ENCODE results near the gene TMEM185A.
"Not testable (repeated sequence)": the region's sequence is repeated elsewhere in the genome, so short reads cannot be mapped to it uniquely, and the experiment has no call there.

Gene TMEM185A

GRCh38 chrX:149619662-149620061 lies 11.9 kb downstream of the TMEM185A start:
- DNase-seq (ENCODE audit: low read depth) = not testable (repeated sequence)

GRCh38 chrX:149618871-149619270 lies 12.7 kb downstream of the TMEM185A start:
- DNase-seq (ENCODE audit: low read depth) = no peak

GRCh38 chrX:149611623-149612175 lies 19.9 kb downstream of the TMEM185A start:
- no peak for DNase-seq (ENCODE audit: low read depth)

DNA sequence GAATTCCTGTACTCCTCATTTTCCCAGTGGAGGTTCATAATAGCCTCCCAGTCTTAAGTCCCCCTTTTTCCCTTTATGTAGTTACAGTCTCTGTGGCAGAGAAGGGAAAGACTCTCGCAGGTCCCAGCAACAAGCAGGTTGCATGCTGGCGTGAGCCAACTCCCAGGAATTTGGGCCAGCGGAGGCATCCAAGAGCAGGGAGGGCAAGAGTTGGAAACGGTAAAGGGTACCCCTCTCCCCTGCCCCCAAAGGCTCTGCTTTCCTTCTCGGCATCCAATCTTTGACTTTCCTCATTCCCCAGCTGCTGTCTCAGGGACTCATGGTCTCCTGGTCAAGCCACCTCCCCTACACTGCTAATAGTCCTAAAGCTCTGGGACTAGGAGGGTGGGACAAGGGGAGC lies 21.1 kb downstream of the TMEM185A start:
- no peak for DNase-seq (ENCODE audit: low read depth)

DNA sequence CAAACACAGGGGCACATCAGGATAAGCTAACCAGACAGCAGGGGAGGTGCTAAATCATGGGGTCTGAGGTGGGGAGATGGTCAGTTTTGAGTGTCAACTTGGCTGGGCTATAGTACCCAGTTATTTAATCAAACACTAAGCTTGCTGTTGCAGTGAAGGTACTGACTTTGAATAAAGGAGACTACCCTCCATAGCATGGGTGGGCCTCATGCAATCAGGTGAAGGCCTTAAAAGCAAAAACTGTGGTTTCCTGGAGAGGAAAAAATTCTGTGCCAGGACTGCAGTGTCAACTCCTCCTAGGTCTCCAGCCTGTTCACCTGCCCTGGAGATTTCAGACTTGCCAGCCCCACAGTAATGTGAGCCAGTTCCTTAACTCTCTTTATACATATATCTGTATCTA lies 23.9 kb downstream of the TMEM185A start:
- DNase-seq (ENCODE audit: low read depth) = no peak

DNA sequence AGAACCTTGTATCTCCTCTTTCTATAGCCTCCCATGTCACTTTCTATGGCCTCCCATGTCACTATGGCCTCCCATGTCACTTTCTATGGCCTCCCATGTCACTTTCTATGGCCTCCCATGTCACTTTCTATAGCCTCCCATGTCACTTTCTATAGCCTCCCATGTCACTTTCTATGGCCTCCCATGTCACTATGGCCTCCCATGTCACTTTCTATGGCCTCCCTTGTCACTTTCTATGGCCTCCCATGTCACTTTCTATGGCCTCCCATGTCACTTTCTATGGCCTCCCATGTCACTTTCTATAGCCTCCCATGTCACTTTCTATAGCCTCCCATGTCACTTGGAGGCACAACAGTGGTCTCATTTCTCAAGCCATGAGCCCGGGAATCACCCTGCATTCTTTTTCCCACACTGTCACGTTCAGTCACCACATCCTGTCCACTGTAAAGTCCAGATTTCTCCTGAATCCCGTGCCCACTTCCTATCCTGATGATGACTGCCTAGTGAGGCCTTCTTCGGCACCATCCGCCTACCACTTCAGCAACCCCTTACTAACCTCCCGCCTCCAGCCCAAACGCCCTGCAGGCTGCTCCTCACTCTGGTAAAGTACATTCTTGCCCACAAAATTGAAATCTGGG lies 26.2 kb downstream of the TMEM185A start:
- DNase-seq (ENCODE audit: low read depth) = not testable (repeated sequence)

DNA sequence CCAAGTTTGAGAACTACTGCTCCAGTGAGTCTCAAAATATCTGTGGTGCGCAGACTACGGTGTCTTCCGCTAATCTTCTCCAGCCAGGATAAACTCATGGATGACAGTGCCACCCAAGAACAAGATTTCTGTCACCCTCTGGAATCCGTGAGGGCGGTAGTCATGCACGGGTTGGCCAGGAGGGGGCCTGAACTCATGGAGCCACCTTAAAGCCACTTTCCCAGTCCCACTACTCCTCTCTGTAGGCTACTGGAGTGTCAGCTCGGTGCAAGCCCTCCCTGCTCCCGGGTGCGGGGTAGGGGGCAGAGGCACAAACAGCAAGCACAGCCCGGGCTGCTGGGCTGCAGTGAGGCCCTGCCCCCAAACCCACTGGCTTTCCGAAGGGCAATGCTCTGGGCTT lies 33.0 kb downstream of the TMEM185A start:
- DNase-seq (ENCODE audit: low read depth) = not testable (repeated sequence)

GRCh38 chrX:149595943-149596342 lies 35.6 kb downstream of the TMEM185A start:
- DNase-seq (ENCODE audit: low read depth) = not testable (repeated sequence)

- DNase-seq (ENCODE audit: low read depth) = not testable (repeated sequence)
Measured at GRCh38 chrX:149595214-149595613, 36.4 kb downstream of the TMEM185A start, which contains the start of gene HSFX2. TSS of gene HSFX2 (minus strand) at chrX:149595314. CDS start at chrX:149594700, 614 bp downstream.

- not testable (repeated sequence) for DNase-seq (ENCODE audit: low read depth)
Measured at GRCh38 chrX:149590993-149591392, 40.6 kb downstream of the TMEM185A start.

DNA sequence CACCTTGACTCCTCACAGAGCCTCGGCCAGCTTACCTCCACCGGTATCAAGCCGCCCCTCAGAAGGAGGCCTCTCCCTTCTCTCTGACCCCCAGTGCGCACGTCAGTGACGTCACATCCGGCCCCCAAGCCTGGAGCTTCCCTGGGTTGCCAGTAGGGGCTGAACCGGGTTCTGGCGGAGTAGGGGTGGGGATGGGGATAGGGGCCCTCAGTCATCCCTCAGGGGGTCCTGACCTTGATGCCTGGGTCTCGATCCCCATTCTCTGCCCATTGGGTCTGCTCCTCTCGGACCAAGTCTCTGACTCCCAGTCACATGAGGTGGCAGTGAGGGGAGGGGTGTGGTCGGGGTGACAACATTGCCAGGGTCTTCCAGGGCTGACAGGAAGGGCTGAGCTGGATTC lies 44.2 kb downstream of the TMEM185A start, which contains the start of gene MAGEA9B:
MAGEA9B (minus strand) TSS at position 101 of the 400 bp plus-strand sequence. CDS start 4,280 bp downstream, outside the sequence.
- not testable (repeated sequence) for DNase-seq (ENCODE audit: low read depth)

DNA sequence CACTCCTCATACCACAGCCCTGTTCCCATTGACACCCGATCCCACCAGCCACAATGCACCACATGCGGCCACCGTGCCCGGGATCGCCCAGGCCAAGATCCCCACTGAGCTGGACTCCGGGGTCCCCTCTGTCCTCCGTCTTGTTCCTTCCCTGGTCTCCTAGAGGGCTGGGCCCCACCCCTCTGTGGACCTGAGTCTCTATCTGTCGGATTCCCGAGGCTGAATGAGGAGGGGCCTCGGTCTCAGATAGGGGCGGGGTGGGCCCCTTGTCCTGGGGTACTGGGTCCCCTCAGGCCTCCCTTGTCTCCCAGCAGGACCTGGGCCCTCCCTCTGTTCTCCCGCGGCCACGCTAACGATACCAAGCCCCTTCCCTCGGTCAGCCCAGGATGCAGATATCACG lies 46.0 kb downstream of the TMEM185A start:
- not testable (repeated sequence) for DNase-seq (ENCODE audit: low read depth)

DNA sequence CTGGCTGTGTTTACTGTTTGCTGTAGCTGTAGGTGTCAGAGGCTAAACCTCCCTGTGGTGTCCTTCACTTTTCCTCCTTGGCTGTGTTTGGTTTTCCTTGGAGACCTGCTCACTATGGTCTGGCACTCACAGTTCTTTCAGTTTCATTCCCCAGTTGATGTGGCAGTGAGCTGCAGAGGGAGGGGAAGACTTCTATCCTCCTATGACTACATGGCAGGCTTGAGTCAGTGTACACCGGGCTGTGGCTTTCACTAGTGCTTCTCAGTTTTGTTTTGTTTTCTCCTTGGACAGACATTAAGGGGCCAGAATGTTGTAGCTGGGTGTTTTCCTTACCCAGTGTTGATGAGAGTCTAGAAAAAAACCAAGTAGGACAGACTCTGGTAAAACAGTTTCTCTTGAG lies 58.1 kb downstream of the TMEM185A start:
- DNase-seq (ENCODE audit: low read depth) = not testable (repeated sequence)

- DNase-seq (ENCODE audit: low read depth) = no peak
Measured at GRCh38 chrX:149572743-149573142, 58.8 kb downstream of the TMEM185A start.

GRCh38 chrX:149571770-149572169 lies 59.8 kb downstream of the TMEM185A start:
- no peak for DNase-seq (ENCODE audit: low read depth)

GRCh38 chrX:149570668-149571067 lies 60.9 kb downstream of the TMEM185A start:
- no peak for DNase-seq (ENCODE audit: low read depth)

DNA sequence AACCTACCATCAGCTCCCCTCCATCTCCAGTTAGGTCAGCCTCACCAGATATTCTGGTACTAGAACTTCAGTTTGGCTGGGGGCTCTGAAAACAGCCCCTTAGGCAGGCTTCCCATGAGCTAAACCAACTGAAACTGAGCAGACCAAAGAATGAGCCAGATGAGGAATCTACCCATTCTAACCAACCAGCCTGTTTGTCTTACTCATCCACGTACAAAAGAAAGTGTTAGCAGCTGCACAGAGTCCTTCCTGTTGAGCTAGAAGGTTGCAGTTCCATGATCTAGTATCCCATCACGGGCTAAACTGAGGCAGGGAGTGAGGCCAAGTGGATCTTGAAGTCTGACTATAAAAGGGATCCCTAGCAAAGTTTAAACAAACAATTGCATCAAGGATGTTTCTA lies 61.8 kb downstream of the TMEM185A start:
- DNase-seq (ENCODE audit: low read depth) = no peak

- no peak for DNase-seq (ENCODE audit: low read depth)
Measured at GRCh38 chrX:149568701-149569296, 62.8 kb downstream of the TMEM185A start.

GRCh38 chrX:149567621-149568417 lies 63.8 kb downstream of the TMEM185A start:
- DNase-seq (ENCODE audit: low read depth) = no peak

DNA sequence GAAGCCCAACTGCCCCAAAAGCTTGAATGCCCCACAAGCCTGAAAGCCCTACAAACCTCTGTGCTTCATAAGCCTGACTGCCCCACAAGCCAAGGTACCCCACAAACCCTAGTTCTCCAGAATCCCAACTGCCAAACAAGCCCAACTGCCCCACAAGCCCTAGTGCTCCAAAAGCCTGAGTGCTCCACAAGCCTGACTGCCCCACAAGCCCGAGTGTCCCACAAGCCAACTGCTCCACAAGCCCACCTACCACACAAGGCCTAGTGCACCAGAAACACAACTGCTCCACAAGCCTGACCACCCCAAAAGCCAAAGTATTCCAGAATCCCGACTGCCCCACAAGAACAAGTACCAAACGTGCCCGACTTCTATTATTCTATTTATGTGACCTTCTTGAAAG lies 68.2 kb downstream of the TMEM185A start:
- DNase-seq (ENCODE audit: low read depth) = no peak

GRCh38 chrX:149555251-149555650 lies 76.3 kb downstream of the TMEM185A start:
- not testable (repeated sequence) for DNase-seq (ENCODE audit: low read depth)

- DNase-seq (ENCODE audit: low read depth) = not testable (repeated sequence)
Measured at GRCh38 chrX:149551939-149552248, 79.7 kb downstream of the TMEM185A start.

Measured in activated T-cell treated with anti-CD3 and anti-CD28 coated beads for 1 hour (primary cell).